ENCODE measurements around the gene RGL1.

- no peak for TF ChIP-seq POLR2A (IDR thresholded peaks at IDR 0.05)
- TF ChIP-seq, protein P1, sequence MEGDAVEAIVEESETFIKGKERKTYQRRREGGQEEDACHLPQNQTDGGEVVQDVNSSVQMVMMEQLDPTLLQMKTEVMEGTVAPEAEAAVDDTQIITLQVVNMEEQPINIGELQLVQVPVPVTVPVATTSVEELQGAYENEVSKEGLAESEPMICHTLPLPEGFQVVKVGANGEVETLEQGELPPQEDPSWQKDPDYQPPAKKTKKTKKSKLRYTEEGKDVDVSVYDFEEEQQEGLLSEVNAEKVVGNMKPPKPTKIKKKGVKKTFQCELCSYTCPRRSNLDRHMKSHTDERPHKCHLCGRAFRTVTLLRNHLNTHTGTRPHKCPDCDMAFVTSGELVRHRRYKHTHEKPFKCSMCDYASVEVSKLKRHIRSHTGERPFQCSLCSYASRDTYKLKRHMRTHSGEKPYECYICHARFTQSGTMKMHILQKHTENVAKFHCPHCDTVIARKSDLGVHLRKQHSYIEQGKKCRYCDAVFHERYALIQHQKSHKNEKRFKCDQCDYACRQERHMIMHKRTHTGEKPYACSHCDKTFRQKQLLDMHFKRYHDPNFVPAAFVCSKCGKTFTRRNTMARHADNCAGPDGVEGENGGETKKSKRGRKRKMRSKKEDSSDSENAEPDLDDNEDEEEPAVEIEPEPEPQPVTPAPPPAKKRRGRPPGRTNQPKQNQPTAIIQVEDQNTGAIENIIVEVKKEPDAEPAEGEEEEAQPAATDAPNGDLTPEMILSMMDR (IDR thresholded peaks at IDR 0.05): no peak
- no peak for TF ChIP-seq EP300 (IDR thresholded peaks at IDR 0.05)
Observed at GRCh38 chr1:183886083-183886828, 81.3 kb downstream of the RGL1 start.

Measured in tibial nerve (tissue), 4 donors.